GM12878 (cell line): ENCODE measurements around the gene GMCL2. TPM values are rescaled to one million over a fixed set of nuclear protein-coding genes. Genes with fewer than 3 reads are reported as not detected.

ENCODE experiments used
- ATAC-seq: fragments of 200-7000 bp; cut with Tn5 transposase; 3 replicates; pipeline ENCODE4 v1.9.1; 2020; ENCODE audit warnings: mild to moderate bottlenecking, moderate library complexity
- BruUV-seq: library from RNA; stranded (reverse); fragments of 400-500 nt; replicated peaks from 2 replicates; lab custom pipeline; 2021; lab: Mats Ljungman, UMichigan
- CTCF ChIA-PET: fragments of 300-600 bp; sonication (Branson Sonifier 250); formaldehyde crosslinking; extraction: SDS; loops from one replicate; lab custom pipeline; 2021; ENCODE audit warnings: inconsistent platforms; lab: Yijun Ruan, JAX
- POLR2A ChIA-PET: fragments of 350-600 bp; formaldehyde crosslinking; extraction: SDS; loops from one replicate; lab custom pipeline; 2021; ENCODE audit warnings: inconsistent platforms; lab: Charles Lee
- RAD21 ChIA-PET: fragments of 300-600 bp; sonication (Branson Sonifier 250); formaldehyde crosslinking; loops from one replicate; lab custom pipeline; 2023; ENCODE audit warnings: antibody characterized with exemption; ENCODE audit not compliant: unreplicated experiment; lab: Charles Lee
- SMC1A ChIA-PET: fragments of 300-600 bp; sonication (Branson Sonifier 250); formaldehyde crosslinking; loops from one replicate; lab custom pipeline; 2023; ENCODE audit not compliant: unreplicated experiment, uncharacterized antibody; lab: Charles Lee
- DNase-seq: peaks from one replicate; pipeline ENCODE4 v3.0.0-alpha.2; 2011; ENCODE audit warnings: low read depth, low spot score
- FAIRE-seq: peaks from 3 replicates; lab custom pipeline; 2011; peaks lifted over from hg19 to GRCh38; lab: Jason Lieb, UNC
- H2AFZ ChIP-seq: 2 replicates; pipeline ENCODE4 v1.6.0; 2011; ENCODE audit warnings: low read depth, low read length, control low read depth; ENCODE audit not compliant: control insufficient read depth
- H3K27ac ChIP-seq: 2 replicates; pipeline ENCODE4 v1.5.1; 2011; ENCODE audit warnings: control low read depth; ENCODE audit not compliant: control insufficient read depth, insufficient read depth
- H3K27me3 ChIP-seq, 2 experiments: replicated peaks in 1 of 2; 2 replicates each; pipeline versions ENCODE4 v1.6.0 to v1.6.1; 2011; ENCODE audit warnings: low read length in 1 of 2; ENCODE audit not compliant: control insufficient read depth in 2 of 2, insufficient read depth in 2 of 2
- H3K36me3 ChIP-seq, 2 experiments: 2 replicates each; pipeline ENCODE4 v1.5.1; 2011; ENCODE audit warnings: low read length in 1 of 2; ENCODE audit not compliant: control insufficient read depth in 2 of 2, insufficient read depth in 2 of 2
- H3K4me1 ChIP-seq: 2 replicates; pipeline ENCODE4 v1.6.1; 2011; ENCODE audit warnings: mild to moderate bottlenecking, low read length, moderate library complexity, mixed read lengths; ENCODE audit not compliant: control insufficient read depth, insufficient read depth
- H3K4me2 ChIP-seq: 2 replicates; pipeline ENCODE4 v1.6.0; 2011; ENCODE audit warnings: control low read depth; ENCODE audit not compliant: control insufficient read depth, insufficient read depth
- H3K4me3 ChIP-seq: fragments of 200-600 bp; sonication (generic); 2 replicates; pipeline ENCODE4 v1.5.1; 2016
- H3K79me2 ChIP-seq: 2 replicates; pipeline ENCODE4 v1.6.0; 2011; ENCODE audit warnings: low read length; ENCODE audit not compliant: control insufficient read depth, insufficient read depth
- H3K9ac ChIP-seq: 2 replicates; pipeline ENCODE4 v1.8.0; 2011; ENCODE audit warnings: low read length, control low read depth, mixed read lengths; ENCODE audit not compliant: control insufficient read depth, insufficient read depth
- H3K9me3 ChIP-seq: replicated peaks from 3 replicates; pipeline ENCODE4 v1.5.1; 2011; ENCODE audit warnings: mild to moderate bottlenecking, low read length; ENCODE audit not compliant: control insufficient read depth, insufficient read depth
- H4K20me1 ChIP-seq: 2 replicates; pipeline ENCODE4 v1.6.0; 2011; ENCODE audit not compliant: control insufficient read depth, insufficient read depth
- ASH2L ChIP-seq: fragments of 300-600, 200-600 bp; sonication (generic); IDR thresholded peaks from 2 replicates; pipeline ENCODE4 v1.6.1; 2017; ENCODE audit warnings: low read depth, mild to moderate bottlenecking, borderline replicate concordance
- ATF3 ChIP-seq: IDR thresholded peaks from 2 replicates; pipeline ENCODE4 v1.6.1; 2011; ENCODE audit warnings: low read depth, mild to moderate bottlenecking, low read length, moderate library complexity, borderline replicate concordance; ENCODE audit errors: extremely low read depth
- CBFB ChIP-seq: IDR thresholded peaks from 2 replicates; pipeline ENCODE4 v1.6.1; 2016; ENCODE audit warnings: antibody characterized with exemption, low read depth
- CBX5 ChIP-seq: sonication (generic); IDR thresholded peaks from 2 replicates; pipeline ENCODE4 v1.6.1; 2016; ENCODE audit warnings: low read depth, moderate library complexity, mild to moderate bottlenecking, inconsistent platforms
- ESRRA ChIP-seq: IDR thresholded peaks from 2 replicates; pipeline ENCODE4 v1.6.1; 2012; ENCODE audit warnings: mild to moderate bottlenecking, low read length, improper control_type of control experiment
- FOS ChIP-seq: IDR thresholded peaks from 3 replicates; pipeline ENCODE4 v1.6.1; 2011; ENCODE audit warnings: borderline replicate concordance; ENCODE audit not compliant: insufficient read length; ENCODE audit errors: extremely low read depth
- HDAC6 ChIP-seq: fragments of 200-600 bp; sonication (generic); IDR thresholded peaks from one replicate; pipeline ENCODE4 v1.8.0; 2017; ENCODE audit warnings: antibody characterized with exemption; ENCODE audit not compliant: unreplicated experiment
- MTA2 ChIP-seq: fragments of 450-650 bp; IDR thresholded peaks from 2 replicates; pipeline ENCODE4 v1.6.1; 2016; ENCODE audit warnings: low read depth, mild to moderate bottlenecking, moderate library complexity
- NFIC ChIP-seq: IDR thresholded peaks from 2 replicates; pipeline ENCODE4 v1.6.1; 2012; ENCODE audit warnings: low read depth, mild to moderate bottlenecking, inconsistent platforms, low read length, moderate library complexity
- NFYB ChIP-seq: IDR thresholded peaks from 2 replicates; pipeline ENCODE4 v1.6.1; 2011; ENCODE audit warnings: low read depth, mild to moderate bottlenecking, low read length, improper control_type of control experiment, moderate library complexity; ENCODE audit not compliant: insufficient read depth
- PAX5 ChIP-seq: IDR thresholded peaks from 2 replicates; pipeline ENCODE4 v1.6.1; 2011; ENCODE audit warnings: low read depth, low read length, borderline replicate concordance
- RUNX3 ChIP-seq: IDR thresholded peaks from 2 replicates; pipeline ENCODE4 v1.6.1; 2012; ENCODE audit warnings: low read length, inconsistent platforms
- SMAD1 ChIP-seq: fragments of 450-650 bp; IDR thresholded peaks from 2 replicates; pipeline ENCODE4 v1.6.1; 2018; ENCODE audit warnings: mild to moderate bottlenecking, low read depth; ENCODE audit not compliant: partially characterized antibody
- SP1 ChIP-seq: IDR thresholded peaks from one replicate; pipeline ENCODE4 v1.6.1; 2011; ENCODE audit warnings: low read depth, low read length
- SREBF2 ChIP-seq: IDR thresholded peaks from 2 replicates; pipeline ENCODE4 v1.6.1; 2012; ENCODE audit warnings: mild to moderate bottlenecking, low read length
- SUZ12 ChIP-seq: fragments of 200-600 bp; sonication (generic); IDR thresholded peaks from one replicate; pipeline ENCODE4 v1.6.1; 2018; ENCODE audit warnings: antibody characterized with exemption, mild to moderate bottlenecking; ENCODE audit not compliant: unreplicated experiment
- YBX1 ChIP-seq: fragments of 450-650 bp; IDR thresholded peaks from 2 replicates; pipeline ENCODE4 v1.6.1; 2016; ENCODE audit warnings: antibody characterized with exemption
- ZSCAN29 ChIP-seq: fragments of 450-650 bp; IDR thresholded peaks from 2 replicates; pipeline ENCODE4 v1.6.1; 2017; ENCODE audit warnings: mild to moderate bottlenecking, moderate library complexity
- WGBS: methylation state at CpG from one replicate; pipeline ENCODE4 v1.1.6; 2016; ENCODE audit warnings: low lambda C conversion rate; ENCODE audit not compliant: insufficient replicate concordance, insufficient coverage; ENCODE audit errors: missing lambda C conversion rate; 5-methylcytosine and 5-hydroxymethylcytosine counted together
- in situ Hi-C: fragments of 300-500 bp; cut with MboI; formaldehyde crosslinking; loops from 9 replicates; pipeline ENCODE4 v1.14.3; 2018; ENCODE audit warnings: mixed read lengths
- intact Hi-C: fragments of 100-400 bp; cut with micrococcal nuclease; formaldehyde crosslinking; loops from one replicate; pipeline ENCODE4 v1.14.2; 2022; ENCODE audit not compliant: unreplicated experiment
- polyA plus RNA-seq, 11 experiments: library from polyadenylated mRNA; depleted of rRNA in 4 of 11; unstranded in 6 of 11; stranded (reverse) in 5 of 11; fragments of >200 nt; fragmentation: Nextera tagmentation in 4 of 11; fragmentation: Illumina TruSeq in 1 of 11; extraction: Ambion mirVana in 4 of 11; extraction: Trizol in 1 of 11; gene quantifications; 1 replicate in 1 of 11; 2 replicates in 10 of 11; pipeline versions ENCODE4 v1.2.1 to v1.2.3, GENCODE V29; 2011 to 2016; ENCODE audit warnings: inconsistent platforms in 2 of 11, missing spikeins in 2 of 11, low read depth in 1 of 11
- total RNA-seq, 4 experiments: library from RNA; depleted of rRNA in 3 of 4; stranded (reverse); fragments of >200 nt in 3 of 4; fragmentation: Illumina TruSeq in 1 of 4; extraction: Trizol in 1 of 4; gene quantifications; 2 replicates each; pipeline versions ENCODE4 v1.2.1 to v1.2.3, GENCODE V29; 2013 to 2021
- TF ChIP-seq, protein P1 (sequence below): fragments of 450-650 bp; IDR thresholded peaks from 2 replicates; pipeline ENCODE4 v1.6.1; 2017; ENCODE audit warnings: antibody characterized with exemption, mild to moderate bottlenecking, moderate library complexity

Gene GMCL2
- total and polyA plus RNA-seq, 10 of the 15 experiments (the other 5 are each of a cell fraction or from before 2014, with no cell fraction given) = 0.07 TPM; not detected in 9

GRCh38 chr5:178223196-178223773 is 36.1 kb upstream of the GMCL2 start:
- BruUV-seq = no TSS peak
- ATAC-seq (no peak), DNase-seq (no peak), FAIRE-seq (no peak)
- no peak overlapping the region for H3K27ac ChIP-seq
- ChIA-PET SMC1A (no interaction called here), CTCF (no interaction called here), RAD21 (no interaction called here), POLR2A (no interaction called here)
- no peaks in the 10 kb centered on the region for H3K9me3 ChIP-seq
- TF ChIP-seq SREBF2 (no peak), ESRRA (no peak), ATF3 (no peak), FOS (no peak), ZSCAN29 (no peak), NFIC (no peak), ASH2L (no peak), HDAC6 (no peak), SP1 (no peak), MTA2 (no peak), RUNX3 (no peak), YBX1 (no peak), SMAD1 (no peak), NFYB (no peak), CBFB (no peak), PAX5 (no peak), SUZ12 (no peak), CBX5 (no peak)
- TF ChIP-seq, protein P1, sequence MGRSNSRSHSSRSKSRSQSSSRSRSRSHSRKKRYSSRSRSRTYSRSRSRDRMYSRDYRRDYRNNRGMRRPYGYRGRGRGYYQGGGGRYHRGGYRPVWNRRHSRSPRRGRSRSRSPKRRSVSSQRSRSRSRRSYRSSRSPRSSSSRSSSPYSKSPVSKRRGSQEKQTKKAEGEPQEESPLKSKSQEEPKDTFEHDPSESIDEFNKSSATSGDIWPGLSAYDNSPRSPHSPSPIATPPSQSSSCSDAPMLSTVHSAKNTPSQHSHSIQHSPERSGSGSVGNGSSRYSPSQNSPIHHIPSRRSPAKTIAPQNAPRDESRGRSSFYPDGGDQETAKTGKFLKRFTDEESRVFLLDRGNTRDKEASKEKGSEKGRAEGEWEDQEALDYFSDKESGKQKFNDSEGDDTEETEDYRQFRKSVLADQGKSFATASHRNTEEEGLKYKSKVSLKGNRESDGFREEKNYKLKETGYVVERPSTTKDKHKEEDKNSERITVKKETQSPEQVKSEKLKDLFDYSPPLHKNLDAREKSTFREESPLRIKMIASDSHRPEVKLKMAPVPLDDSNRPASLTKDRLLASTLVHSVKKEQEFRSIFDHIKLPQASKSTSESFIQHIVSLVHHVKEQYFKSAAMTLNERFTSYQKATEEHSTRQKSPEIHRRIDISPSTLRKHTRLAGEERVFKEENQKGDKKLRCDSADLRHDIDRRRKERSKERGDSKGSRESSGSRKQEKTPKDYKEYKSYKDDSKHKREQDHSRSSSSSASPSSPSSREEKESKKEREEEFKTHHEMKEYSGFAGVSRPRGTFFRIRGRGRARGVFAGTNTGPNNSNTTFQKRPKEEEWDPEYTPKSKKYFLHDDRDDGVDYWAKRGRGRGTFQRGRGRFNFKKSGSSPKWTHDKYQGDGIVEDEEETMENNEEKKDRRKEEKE = no peak
- no peak overlapping the region for H3K4me3 ChIP-seq
- no peaks in the 10 kb centered on the region for H3K79me2 ChIP-seq
- H4K20me1 ChIP-seq = no peaks in the 10 kb centered on the region
- no peak overlapping the region for H3K9ac ChIP-seq
- intact Hi-C loops = no loop called here
- H3K4me1 ChIP-seq = no peaks in the 10 kb centered on the region
- no peaks in the 10 kb centered on the region for H3K27me3 ChIP-seq
- no peak overlapping the region for H3K4me2 ChIP-seq
- no peak overlapping the region for H2AFZ ChIP-seq
- peaks cover 3 to 13% of the 10 kb centered on the region in 2 experiments; a peak in 3 of 4 replicates for H3K36me3 ChIP-seq
- in situ Hi-C loops = no loop called here
- WGBS = 80% methylated on average over 5 of the region's 5 CpGs
